ENCODE measurements around the gene UROC1. TPM values are rescaled to one million over a fixed set of nuclear protein-coding genes. Genes with fewer than 3 reads are reported as not detected.

Gene UROC1
- total and polyA plus RNA-seq, 8 donors, result not detected

DNA sequence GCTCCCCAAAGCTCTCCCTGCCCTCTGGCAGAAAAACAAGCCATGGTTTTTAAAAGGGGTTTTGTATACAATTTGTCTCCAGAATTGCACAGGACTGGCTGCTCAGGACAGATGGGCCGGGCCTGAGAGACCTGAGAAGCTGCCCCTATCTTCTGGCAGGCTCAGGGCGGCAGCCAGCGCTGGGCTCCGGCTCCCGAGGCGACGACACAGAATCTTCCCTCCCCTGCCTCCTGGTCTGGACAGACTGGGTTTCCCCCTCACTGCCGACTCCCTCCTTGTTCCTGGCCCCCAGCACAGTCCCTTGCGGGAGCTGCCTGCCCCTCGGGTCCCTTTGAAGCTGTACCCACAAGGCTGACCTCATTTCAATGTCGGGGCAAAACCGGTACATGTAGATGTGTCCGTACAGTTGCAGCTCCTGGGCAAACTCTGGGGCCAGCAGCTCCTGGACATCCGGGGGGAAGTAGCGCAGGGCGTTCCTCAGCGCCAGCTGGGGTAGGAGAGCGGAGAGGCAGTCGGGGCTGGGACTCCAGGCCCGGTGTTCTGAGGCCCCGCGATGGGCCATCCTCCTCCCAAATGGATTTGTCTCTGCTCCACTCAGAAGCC is 7.2 kb downstream of the UROC1 start:
- intact Hi-C loops (cut with DNase I; ENCODE audit: low total_unique reads), result no loop called here
- Histone ChIP-seq H3K9me3 (no peaks in the 10 kb centered on the region), H3K27me3 (no peaks in the 10 kb centered on the region), H3K27ac (no peak overlapping the region), H3K36me3 (no peaks in the 10 kb centered on the region), H3K4me1 (no peaks in the 10 kb centered on the region), H3K4me3 (no peak overlapping the region)
- TF ChIP-seq, protein P1, sequence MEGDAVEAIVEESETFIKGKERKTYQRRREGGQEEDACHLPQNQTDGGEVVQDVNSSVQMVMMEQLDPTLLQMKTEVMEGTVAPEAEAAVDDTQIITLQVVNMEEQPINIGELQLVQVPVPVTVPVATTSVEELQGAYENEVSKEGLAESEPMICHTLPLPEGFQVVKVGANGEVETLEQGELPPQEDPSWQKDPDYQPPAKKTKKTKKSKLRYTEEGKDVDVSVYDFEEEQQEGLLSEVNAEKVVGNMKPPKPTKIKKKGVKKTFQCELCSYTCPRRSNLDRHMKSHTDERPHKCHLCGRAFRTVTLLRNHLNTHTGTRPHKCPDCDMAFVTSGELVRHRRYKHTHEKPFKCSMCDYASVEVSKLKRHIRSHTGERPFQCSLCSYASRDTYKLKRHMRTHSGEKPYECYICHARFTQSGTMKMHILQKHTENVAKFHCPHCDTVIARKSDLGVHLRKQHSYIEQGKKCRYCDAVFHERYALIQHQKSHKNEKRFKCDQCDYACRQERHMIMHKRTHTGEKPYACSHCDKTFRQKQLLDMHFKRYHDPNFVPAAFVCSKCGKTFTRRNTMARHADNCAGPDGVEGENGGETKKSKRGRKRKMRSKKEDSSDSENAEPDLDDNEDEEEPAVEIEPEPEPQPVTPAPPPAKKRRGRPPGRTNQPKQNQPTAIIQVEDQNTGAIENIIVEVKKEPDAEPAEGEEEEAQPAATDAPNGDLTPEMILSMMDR (IDR thresholded peaks at IDR 0.05), result no peak
- no peak for TF ChIP-seq POLR2A (IDR thresholded peaks at IDR 0.05)
- TF ChIP-seq POLR2AphosphoS5 (IDR thresholded peaks at IDR 0.05), result no peak
- TF ChIP-seq EP300 (IDR thresholded peaks at IDR 0.05), result no peak
- no peak for DNase-seq
- 69 to 80% (median 74%) methylated on average over 12 to 22 of the region's 22 CpGs for WGBS, 5 donors

DNA sequence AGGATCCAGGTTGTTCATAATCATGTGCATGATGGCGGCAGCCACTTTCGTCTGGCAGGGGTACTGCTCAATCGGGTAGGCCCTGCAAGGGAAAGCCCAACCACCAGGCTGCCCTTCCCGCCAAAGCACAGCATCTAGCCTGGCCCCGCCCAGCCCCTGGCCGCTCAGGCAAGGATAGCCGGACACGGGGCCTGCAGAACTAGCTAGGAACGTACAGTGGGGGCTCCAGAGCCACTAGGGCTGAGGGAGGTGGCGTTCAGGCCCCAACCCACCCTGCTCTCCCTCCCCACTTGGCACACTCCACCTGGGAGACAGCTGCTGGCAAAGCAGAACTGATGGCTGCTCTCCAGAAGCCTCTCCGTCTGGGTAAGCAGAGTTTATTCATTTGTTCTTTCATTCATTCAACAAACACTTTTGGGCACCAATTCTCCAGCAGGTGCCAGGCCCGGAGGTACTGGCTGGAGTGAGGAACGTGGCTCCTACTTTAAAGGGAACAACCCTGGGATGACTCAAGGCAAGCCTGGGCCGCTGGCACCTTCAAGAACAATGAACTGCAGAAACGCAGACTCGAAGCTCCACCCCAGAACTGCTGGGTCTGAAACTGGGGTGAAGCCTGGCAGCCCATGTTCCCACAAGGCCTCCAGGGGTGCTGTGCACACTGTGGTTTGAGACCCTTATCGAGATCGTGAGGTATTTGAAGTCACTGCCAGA is 7.8 kb downstream of the UROC1 start:
- Histone ChIP-seq H3K36me3 (no peaks in the 10 kb centered on the region), H3K27ac (no peak overlapping the region), H3K9me3 (no peaks in the 10 kb centered on the region), H3K4me3 (no peak overlapping the region), H3K4me1 (no peaks in the 10 kb centered on the region), H3K27me3 (no peaks in the 10 kb centered on the region)
- TF ChIP-seq POLR2AphosphoS5 (IDR thresholded peaks at IDR 0.05) (no peak), EP300 (IDR thresholded peaks at IDR 0.05) (no peak), POLR2A (IDR thresholded peaks at IDR 0.05) (no peak)
- TF ChIP-seq, protein P1 (IDR thresholded peaks at IDR 0.05), result no peak
- 55 to 60% (median 59%) methylated on average over 11 to 18 of the region's 18 CpGs for WGBS, 5 donors
- no peak for DNase-seq
- intact Hi-C loops (cut with DNase I; ENCODE audit: low total_unique reads), result no loop called here

DNA sequence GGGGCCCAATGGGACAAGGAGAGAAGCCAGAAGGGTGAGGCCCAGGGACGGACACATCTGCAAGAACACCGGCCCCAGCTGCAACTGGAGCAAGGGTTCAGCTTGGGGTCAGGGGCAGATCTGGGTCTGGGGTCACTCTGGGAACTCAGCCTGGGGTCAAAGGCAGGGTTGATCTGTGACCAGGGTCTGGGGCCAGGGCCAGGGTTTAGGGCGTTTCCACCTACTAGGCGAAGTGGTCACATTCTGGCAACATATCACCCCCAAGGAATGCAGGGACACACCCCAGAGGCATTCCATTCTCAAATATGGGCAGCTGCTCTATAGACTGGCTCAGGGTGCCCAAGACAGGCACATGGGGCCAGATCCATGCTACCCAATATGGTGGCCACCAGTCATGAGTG is 9.0 kb downstream of the UROC1 start:
- no peaks in the 10 kb centered on the region for H3K4me1 ChIP-seq
- no peaks in the 10 kb centered on the region for H3K9me3 ChIP-seq
- WGBS, 5 donors, result 75 to 82% (median 77%) methylated on average over 3 to 4 of the region's 4 CpGs
- no peak overlapping the region for H3K27ac ChIP-seq
- H3K36me3 ChIP-seq, result no peaks in the 10 kb centered on the region
- TF ChIP-seq, protein P1 (IDR thresholded peaks at IDR 0.05), result no peak
- TF ChIP-seq POLR2AphosphoS5 (IDR thresholded peaks at IDR 0.05) (no peak), POLR2A (IDR thresholded peaks at IDR 0.05) (no peak), EP300 (IDR thresholded peaks at IDR 0.05) (no peak)
- peaks cover 0 to 6% (median 0%) of the 10 kb centered on the region in 3 donors for H3K27me3 ChIP-seq
- DNase-seq, result no peak
- intact Hi-C loops (cut with DNase I; ENCODE audit: low total_unique reads), result no loop called here
- H3K4me3 ChIP-seq, result no peak overlapping the region

DNA sequence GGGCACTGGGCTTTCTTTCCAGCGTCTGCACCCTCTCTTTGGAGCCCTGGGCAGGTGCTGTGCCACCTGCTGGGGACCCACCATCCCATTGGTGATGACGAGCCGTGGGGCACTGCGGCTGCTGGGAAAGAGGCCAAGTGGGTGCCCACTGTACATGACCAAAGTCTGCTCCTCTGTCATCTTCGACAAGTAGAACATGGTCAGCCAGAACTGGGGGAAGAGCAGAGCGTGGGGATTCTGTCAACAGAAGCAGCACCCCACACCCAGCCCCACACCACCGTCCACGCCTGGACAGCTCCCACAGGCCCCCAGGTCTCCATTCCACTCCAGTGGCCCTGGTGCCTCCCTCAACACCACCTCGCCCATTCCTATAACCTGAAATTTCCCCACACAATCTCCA is 9.7 kb downstream of the UROC1 start:
- intact Hi-C loops (cut with DNase I; ENCODE audit: low total_unique reads), result no loop called here
- no peak for DNase-seq
- H3K9me3 ChIP-seq, result no peaks in the 10 kb centered on the region
- H3K36me3 ChIP-seq, result no peaks in the 10 kb centered on the region
- WGBS, 5 donors, result 81 to 91% (median 90%) methylated on average over 9 of the region's 9 CpGs
- TF ChIP-seq, protein P1 (IDR thresholded peaks at IDR 0.05), result no peak
- TF ChIP-seq POLR2AphosphoS5 (IDR thresholded peaks at IDR 0.05) (no peak), POLR2A (IDR thresholded peaks at IDR 0.05) (no peak), EP300 (IDR thresholded peaks at IDR 0.05) (no peak)
- H3K27ac ChIP-seq, result no peak overlapping the region
- peaks cover 0 to 9% (median 0%) of the 10 kb centered on the region in 3 donors for H3K27me3 ChIP-seq
- H3K4me3 ChIP-seq, result no peak overlapping the region
- no peaks in the 10 kb centered on the region for H3K4me1 ChIP-seq

Measured in stomach (tissue), 9 donors.